ENCODE measurements around the gene SH2D2A.

DNA sequence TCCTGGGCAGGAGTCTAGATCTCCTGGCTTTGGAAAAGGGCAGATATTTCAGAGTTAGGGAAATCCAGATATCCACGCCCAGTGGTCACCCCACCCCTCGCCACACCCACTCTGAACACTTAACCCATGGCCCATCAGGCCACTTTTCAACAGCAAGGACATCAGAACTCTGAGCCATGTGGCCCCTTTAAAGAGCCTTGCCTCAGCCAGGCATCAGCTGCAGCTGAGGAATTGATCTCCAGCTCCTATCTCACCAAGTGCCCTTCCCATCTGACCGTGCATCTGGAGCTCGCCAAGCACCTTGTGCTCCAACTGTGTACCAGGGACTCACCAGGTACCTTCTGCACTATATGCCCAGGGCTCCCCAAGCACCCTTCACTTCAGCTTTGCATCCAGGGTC lies 20.2 kb upstream of the SH2D2A start:
- no peak for TF ChIP-seq POLR2A (IDR thresholded peaks at IDR 0.05; ENCODE audit: low read length)
- no peak for TF ChIP-seq GATA1 (IDR thresholded peaks at IDR 0.05; ENCODE audit: low read depth, low read length)

Measured in erythroblast (primary cell).